Measurements from ENCODE around the gene TMEM135.

DNA sequence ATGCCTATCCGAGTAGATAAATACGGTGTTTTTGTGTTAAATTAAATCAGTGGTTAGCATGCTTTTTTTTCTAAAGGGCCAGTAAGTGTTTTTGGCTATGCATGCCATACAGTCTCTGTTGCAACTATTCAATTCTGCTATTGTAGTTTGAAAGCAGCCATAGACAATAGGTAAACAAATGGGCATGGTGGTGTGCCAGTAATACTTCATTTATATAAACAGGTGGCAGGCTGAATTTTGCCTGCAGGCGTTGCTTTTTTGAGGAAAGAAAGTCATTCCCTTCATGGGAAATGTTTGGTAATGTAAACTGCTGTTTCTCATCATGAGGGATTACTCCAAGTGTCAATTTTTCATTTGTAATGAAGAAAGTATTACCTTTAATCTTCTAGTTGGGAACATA is 106.5 kb downstream of the TMEM135 start:
- TF ChIP-seq, protein P1, sequence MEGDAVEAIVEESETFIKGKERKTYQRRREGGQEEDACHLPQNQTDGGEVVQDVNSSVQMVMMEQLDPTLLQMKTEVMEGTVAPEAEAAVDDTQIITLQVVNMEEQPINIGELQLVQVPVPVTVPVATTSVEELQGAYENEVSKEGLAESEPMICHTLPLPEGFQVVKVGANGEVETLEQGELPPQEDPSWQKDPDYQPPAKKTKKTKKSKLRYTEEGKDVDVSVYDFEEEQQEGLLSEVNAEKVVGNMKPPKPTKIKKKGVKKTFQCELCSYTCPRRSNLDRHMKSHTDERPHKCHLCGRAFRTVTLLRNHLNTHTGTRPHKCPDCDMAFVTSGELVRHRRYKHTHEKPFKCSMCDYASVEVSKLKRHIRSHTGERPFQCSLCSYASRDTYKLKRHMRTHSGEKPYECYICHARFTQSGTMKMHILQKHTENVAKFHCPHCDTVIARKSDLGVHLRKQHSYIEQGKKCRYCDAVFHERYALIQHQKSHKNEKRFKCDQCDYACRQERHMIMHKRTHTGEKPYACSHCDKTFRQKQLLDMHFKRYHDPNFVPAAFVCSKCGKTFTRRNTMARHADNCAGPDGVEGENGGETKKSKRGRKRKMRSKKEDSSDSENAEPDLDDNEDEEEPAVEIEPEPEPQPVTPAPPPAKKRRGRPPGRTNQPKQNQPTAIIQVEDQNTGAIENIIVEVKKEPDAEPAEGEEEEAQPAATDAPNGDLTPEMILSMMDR (IDR thresholded peaks at IDR 0.05; ENCODE audit: low read length), result no peak
- no peak for TF ChIP-seq EZH2 (IDR thresholded peaks at IDR 0.05; ENCODE audit: borderline replicate concordance, low read length)
